ENCODE results near the gene EXOC6B. TPM values are rescaled to one million over a fixed set of nuclear protein-coding genes. Genes with fewer than 3 reads are reported as not detected.

Gene EXOC6B
- total RNA-seq, 4 donors from 2014 or later = 15.7 to 58.4 (median 37.9) TPM

GRCh38 chr2:72625366-72625765, 200.5 kb downstream of the EXOC6B start:
- Histone ChIP-seq H3K4me3 (no peak overlapping the region), H3K36me3 (no peaks in the 10 kb centered on the region), H3K27ac (no peak overlapping the region), H3K27me3 (no peaks in the 10 kb centered on the region), H3K4me1 (no peaks in the 10 kb centered on the region), H3K9me3 (no peaks in the 10 kb centered on the region)
- intact Hi-C loops (cut with DNase I; ENCODE audit: low total_unique reads) = no loop called here
- TF ChIP-seq POLR2A (IDR thresholded peaks at IDR 0.05) (no peak), EP300 (IDR thresholded peaks at IDR 0.05; ENCODE audit: low read depth) (no peak), CTCF (IDR thresholded peaks at IDR 0.05) (no peak), POLR2AphosphoS5 (IDR thresholded peaks at IDR 0.05) (no peak)
- whole genome bisulfite sequencing, 2 donors (ENCODE audit: low coverage in 1 of 2) = 37 to 63% methylated on average over 1 of the region's 1 CpG
- in situ Hi-C loops (cut with MboI; ENCODE audit: low pct_ligation_motif_present in 1 of 4, low pct_unique_long_range_greater_than_20kb in 1 of 4, low sequenced_read_pairs in 3 of 4) = no loop called here
- no peak for DNase-seq

GRCh38 chr2:72623481-72623880, 202.4 kb downstream of the EXOC6B start:
- in situ Hi-C loops (cut with MboI; ENCODE audit: low pct_ligation_motif_present in 1 of 4, low pct_unique_long_range_greater_than_20kb in 1 of 4, low sequenced_read_pairs in 3 of 4) = no loop called here
- intact Hi-C loops (cut with DNase I; ENCODE audit: low total_unique reads) = no loop called here

GRCh38 chr2:72619626-72620025, 206.2 kb downstream of the EXOC6B start:
- TF ChIP-seq POLR2AphosphoS5 (IDR thresholded peaks at IDR 0.05) (no peak), POLR2A (IDR thresholded peaks at IDR 0.05) (no peak), CTCF (IDR thresholded peaks at IDR 0.05) (no peak), EP300 (IDR thresholded peaks at IDR 0.05; ENCODE audit: low read depth) (no peak)
- H3K36me3 ChIP-seq = no peaks in the 10 kb centered on the region
- no peak for DNase-seq
- in situ Hi-C loops (cut with MboI; ENCODE audit: low pct_ligation_motif_present in 1 of 4, low pct_unique_long_range_greater_than_20kb in 1 of 4, low sequenced_read_pairs in 3 of 4) (no loop called here), intact Hi-C loops (cut with DNase I; ENCODE audit: low total_unique reads) (no loop called here)
- H3K4me1 ChIP-seq = no peaks in the 10 kb centered on the region
- H3K4me3 ChIP-seq = no peak overlapping the region
- 78 to 83% methylated on average over 1 to 3 of the region's 3 CpGs for WGBS, 2 donors (ENCODE audit: low coverage in 1 of 2)
- H3K27me3 ChIP-seq = no peaks in the 10 kb centered on the region
- H3K9me3 ChIP-seq = peaks cover 0 to 4% of the 10 kb centered on the region in 2 donors
- H3K27ac ChIP-seq = no peak overlapping the region

More at GRCh38 chr2:72623481-72623880, 202.4 kb downstream of the EXOC6B start:
- Histone ChIP-seq H3K4me1 (no peaks in the 10 kb centered on the region), H3K36me3 (no peaks in the 10 kb centered on the region), H3K4me3 (no peak overlapping the region), H3K27me3 (no peaks in the 10 kb centered on the region), H3K27ac (no peak overlapping the region), H3K9me3 (no peaks in the 10 kb centered on the region)
- no peak for DNase-seq
- TF ChIP-seq POLR2AphosphoS5 (IDR thresholded peaks at IDR 0.05) (no peak), POLR2A (IDR thresholded peaks at IDR 0.05) (no peak), EP300 (IDR thresholded peaks at IDR 0.05; ENCODE audit: low read depth) (no peak), CTCF (IDR thresholded peaks at IDR 0.05) (no peak)

GRCh38 chr2:72613931-72614330, 211.9 kb downstream of the EXOC6B start:
- Histone ChIP-seq H3K4me3 (no peak overlapping the region), H3K4me1 (peaks cover 0 to 2% (median 0%) of the 10 kb centered on the region in 4 donors), H3K27me3 (no peaks in the 10 kb centered on the region), H3K9me3 (peaks cover 0 to 4% of the 10 kb centered on the region in 2 donors), H3K27ac (no peak overlapping the region), H3K36me3 (no peaks in the 10 kb centered on the region)
- 73 to 75% methylated on average over 3 of the region's 3 CpGs for WGBS, 2 donors (ENCODE audit: low coverage in 1 of 2)
- in situ Hi-C loops (cut with MboI; ENCODE audit: low pct_ligation_motif_present in 1 of 4, low pct_unique_long_range_greater_than_20kb in 1 of 4, low sequenced_read_pairs in 3 of 4) = no loop called here
- intact Hi-C loops (cut with DNase I; ENCODE audit: low total_unique reads) = no loop called here
- no peak for TF ChIP-seq POLR2A (IDR thresholded peaks at IDR 0.05)
- TF ChIP-seq CTCF (IDR thresholded peaks at IDR 0.05) = no peak
- TF ChIP-seq EP300 (IDR thresholded peaks at IDR 0.05; ENCODE audit: low read depth) = no peak
- TF ChIP-seq POLR2AphosphoS5 (IDR thresholded peaks at IDR 0.05) = no peak
- DNase-seq = no peak
